ENCODE data around the gene PSMB8. TPM values are rescaled to one million over a fixed set of nuclear protein-coding genes. Genes with fewer than 3 reads are reported as not detected.

Gene PSMB8
- polyA plus RNA-seq, 1 experiment: 62.0 TPM

- peaks cover 2% of the 10 kb centered on the region for H3K27me3 ChIP-seq (ENCODE audit: control insufficient read depth, insufficient read depth, low read length)
- ChIA-PET CTCF (interaction anchor here (0.6 to 8.0 kb wide), 9 partner anchors 9 to 394 kb away, joined by 3 to 153 read pairs (median 5); partner anchors contain the start of genes HLA-DMA and TAP2), POLR2A (interaction anchor here (2.3 kb wide), 1 partner anchor 117 kb away, joined by 27 read pairs; no protein-coding TSS in a partner anchor)
- H3K9me3 ChIP-seq (ENCODE audit: control insufficient read depth, insufficient read depth, low read length): peaks cover 7% of the 10 kb centered on the region; the same call in 1 of the 2 replicates
- DNase-seq (ENCODE audit: low read depth, low spot score): no peak
- peak overlapping the region; percentile 93 for H3K27ac ChIP-seq (ENCODE audit: low read depth, low read length)
- H3K4me3 ChIP-seq (ENCODE audit: low read depth, low read length): peak overlapping the region; percentile 86
- TF ChIP-seq, protein P1, sequence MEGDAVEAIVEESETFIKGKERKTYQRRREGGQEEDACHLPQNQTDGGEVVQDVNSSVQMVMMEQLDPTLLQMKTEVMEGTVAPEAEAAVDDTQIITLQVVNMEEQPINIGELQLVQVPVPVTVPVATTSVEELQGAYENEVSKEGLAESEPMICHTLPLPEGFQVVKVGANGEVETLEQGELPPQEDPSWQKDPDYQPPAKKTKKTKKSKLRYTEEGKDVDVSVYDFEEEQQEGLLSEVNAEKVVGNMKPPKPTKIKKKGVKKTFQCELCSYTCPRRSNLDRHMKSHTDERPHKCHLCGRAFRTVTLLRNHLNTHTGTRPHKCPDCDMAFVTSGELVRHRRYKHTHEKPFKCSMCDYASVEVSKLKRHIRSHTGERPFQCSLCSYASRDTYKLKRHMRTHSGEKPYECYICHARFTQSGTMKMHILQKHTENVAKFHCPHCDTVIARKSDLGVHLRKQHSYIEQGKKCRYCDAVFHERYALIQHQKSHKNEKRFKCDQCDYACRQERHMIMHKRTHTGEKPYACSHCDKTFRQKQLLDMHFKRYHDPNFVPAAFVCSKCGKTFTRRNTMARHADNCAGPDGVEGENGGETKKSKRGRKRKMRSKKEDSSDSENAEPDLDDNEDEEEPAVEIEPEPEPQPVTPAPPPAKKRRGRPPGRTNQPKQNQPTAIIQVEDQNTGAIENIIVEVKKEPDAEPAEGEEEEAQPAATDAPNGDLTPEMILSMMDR (IDR thresholded peaks at IDR 0.05; ENCODE audit: low read depth, low read length): no peak
Measured at GRCh38 chr6:32854376-32855178, 10.7 kb upstream of the PSMB8 start.

GRCh38 chr6:32853541-32854375, 9.9 kb upstream of the PSMB8 start, which contains the start of the genes PSMB9 and TAP1:
TSS of gene PSMB9 (plus strand) at chr6:32854192. CDS start at chr6:32854230, 38 bp downstream.
TSS of gene TAP1 (minus strand) at chr6:32853704. CDS start at chr6:32853636, 68 bp downstream.
- TF ChIP-seq, protein P1 (IDR thresholded peaks at IDR 0.05; ENCODE audit: low read depth, low read length): peak; percentile 68
- Histone ChIP-seq H3K9me3 (ENCODE audit: control insufficient read depth, insufficient read depth, low read length) (peaks cover 7% of the 10 kb centered on the region; the same call in 1 of the 2 replicates), H3K27ac (ENCODE audit: low read depth, low read length) (peak within 1 kb of the TSS; percentile 93), H3K4me3 (ENCODE audit: low read depth, low read length) (peak within 1 kb of the TSS; percentile 86), H3K27me3 (ENCODE audit: control insufficient read depth, insufficient read depth, low read length) (peaks cover 2% of the 10 kb centered on the region)
- peak; percentile 73 for DNase-seq (ENCODE audit: low read depth, low spot score)
- ChIA-PET CTCF (interaction anchor here (0.6 to 8.0 kb wide), 13 partner anchors 8 to 394 kb away, joined by 3 to 153 read pairs (median 4); partner anchors contain the start of genes PSMB8 and TAP2), POLR2A (interaction anchor here (1.0 to 2.3 kb wide), 3 partner anchors 9 to 118 kb away, joined by 7 to 27 read pairs (median 8); partner anchors contain the start of gene TAP2)

- Histone ChIP-seq H3K9me3 (ENCODE audit: control insufficient read depth, insufficient read depth, low read length) (peaks cover 7% of the 10 kb centered on the region; the same call in 1 of the 2 replicates), H3K4me3 (ENCODE audit: low read depth, low read length) (peak overlapping the region; percentile 86), H3K27me3 (ENCODE audit: control insufficient read depth, insufficient read depth, low read length) (peaks cover 2% of the 10 kb centered on the region), H3K27ac (ENCODE audit: low read depth, low read length) (peak overlapping the region; percentile 93)
- no peak for DNase-seq (ENCODE audit: low read depth, low spot score)
- TF ChIP-seq, protein P1 (IDR thresholded peaks at IDR 0.05; ENCODE audit: low read depth, low read length): no peak
- CTCF ChIA-PET: interaction anchor here (0.6 to 8.0 kb wide), 13 partner anchors 8 to 395 kb away, joined by 3 to 153 read pairs (median 4); partner anchors contain the start of genes PSMB8 and TAP2
- POLR2A ChIA-PET: interaction anchor here (1.0 to 2.3 kb wide), 3 partner anchors 8 to 118 kb away, joined by 7 to 27 read pairs (median 8); partner anchors contain the start of gene TAP2
Measured at GRCh38 chr6:32852844-32853540, 9.1 kb upstream of the PSMB8 start.

GRCh38 chr6:32852018-32852843, 8.4 kb upstream of the PSMB8 start:
- POLR2A ChIA-PET: interaction anchor here (1.4 to 2.3 kb wide), 2 partner anchors 14 to 119 kb away, joined by 8 to 27 read pairs; partner anchors contain the start of gene TAP2
- TF ChIP-seq, protein P1 (IDR thresholded peaks at IDR 0.05; ENCODE audit: low read depth, low read length): no peak
- DNase-seq (ENCODE audit: low read depth, low spot score): no peak
- Histone ChIP-seq H3K9me3 (ENCODE audit: control insufficient read depth, insufficient read depth, low read length) (peaks cover 7% of the 10 kb centered on the region; the same call in 1 of the 2 replicates), H3K27ac (ENCODE audit: low read depth, low read length) (peak overlapping the region; percentile 93), H3K27me3 (ENCODE audit: control insufficient read depth, insufficient read depth, low read length) (peaks cover 2% of the 10 kb centered on the region), H3K4me3 (ENCODE audit: low read depth, low read length) (peak overlapping the region; percentile 86)
- CTCF ChIA-PET: interaction anchor here (1.1 to 8.0 kb wide), 5 partner anchors 13 to 42 kb away, joined by 5 to 153 read pairs (median 61); partner anchors contain the start of gene TAP2
